ENCODE data around the gene OR6V1. TPM values are rescaled to one million over a fixed set of nuclear protein-coding genes. Genes with fewer than 3 reads are reported as not detected.

The OR6V1 gene
- total RNA-seq, 1 donor from 2014 or later = not detected

DNA sequence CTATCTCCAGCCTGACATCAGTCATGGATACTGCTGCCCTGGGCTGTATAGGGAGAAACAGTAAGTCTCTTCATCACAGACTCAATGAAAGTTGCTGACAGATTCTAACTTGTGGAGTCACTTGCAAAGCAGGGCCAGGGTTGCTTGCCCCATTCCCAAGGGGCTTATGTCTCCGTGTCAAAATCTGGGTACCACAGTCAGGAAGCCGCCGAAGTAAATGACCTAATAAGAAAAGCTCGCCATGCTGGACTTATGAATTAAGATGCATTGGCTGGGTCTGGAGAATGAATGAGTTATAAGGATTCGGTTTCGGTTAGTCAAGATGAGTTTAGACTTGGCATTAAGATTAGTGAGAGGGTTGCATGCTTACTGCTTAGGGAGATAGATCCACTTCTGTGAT lies 10.8 kb upstream of the OR6V1 start:
- H3K27ac Mint-ChIP-seq (ENCODE audit: unreplicated experiment) = no peak overlapping the region
- no peaks in the 10 kb centered on the region for H3K36me3 Mint-ChIP-seq (ENCODE audit: unreplicated experiment)
- no peaks in the 10 kb centered on the region for H3K27me3 Mint-ChIP-seq (ENCODE audit: unreplicated experiment)

DNA sequence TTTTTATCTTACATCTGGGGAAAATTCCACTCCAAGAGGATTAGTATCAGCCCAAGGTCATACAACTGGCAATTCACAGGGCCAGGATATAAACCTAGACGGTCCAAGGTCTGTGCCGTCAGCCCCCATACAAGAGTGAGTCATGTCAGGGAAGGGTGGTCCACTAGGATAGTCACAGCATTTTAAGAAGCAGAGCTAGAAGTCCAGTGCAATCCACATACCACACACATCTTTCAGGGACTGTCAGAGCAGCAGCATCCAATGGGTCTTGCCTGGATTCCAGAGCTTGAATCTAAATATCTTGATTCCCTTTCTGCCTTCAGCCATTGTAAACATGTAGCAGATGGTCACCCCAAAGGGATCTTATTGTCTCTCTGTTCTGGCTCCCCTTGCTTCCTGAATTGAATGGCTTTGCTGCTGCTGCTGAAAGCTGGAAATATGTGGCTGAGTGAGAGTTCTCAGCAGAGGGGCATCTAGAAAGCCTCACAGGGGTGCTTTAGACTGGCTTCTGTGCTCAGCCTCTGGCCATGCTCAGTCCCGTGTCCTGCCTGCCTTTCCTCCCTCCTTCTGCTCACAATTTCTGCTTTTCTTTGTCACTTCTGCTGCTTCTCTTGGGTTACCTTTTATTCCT lies 9.9 kb upstream of the OR6V1 start:
- Mint-ChIP-seq H3K9me3 (ENCODE audit: unreplicated experiment) (no peaks in the 10 kb centered on the region), H3K27ac (ENCODE audit: unreplicated experiment) (peak overlapping the region; percentile 74)

More for the DNA sequence above, 10.8 kb upstream of the OR6V1 start:
- no peaks in the 10 kb centered on the region for H3K9me3 Mint-ChIP-seq (ENCODE audit: unreplicated experiment)
- TF ChIP-seq, protein P1, sequence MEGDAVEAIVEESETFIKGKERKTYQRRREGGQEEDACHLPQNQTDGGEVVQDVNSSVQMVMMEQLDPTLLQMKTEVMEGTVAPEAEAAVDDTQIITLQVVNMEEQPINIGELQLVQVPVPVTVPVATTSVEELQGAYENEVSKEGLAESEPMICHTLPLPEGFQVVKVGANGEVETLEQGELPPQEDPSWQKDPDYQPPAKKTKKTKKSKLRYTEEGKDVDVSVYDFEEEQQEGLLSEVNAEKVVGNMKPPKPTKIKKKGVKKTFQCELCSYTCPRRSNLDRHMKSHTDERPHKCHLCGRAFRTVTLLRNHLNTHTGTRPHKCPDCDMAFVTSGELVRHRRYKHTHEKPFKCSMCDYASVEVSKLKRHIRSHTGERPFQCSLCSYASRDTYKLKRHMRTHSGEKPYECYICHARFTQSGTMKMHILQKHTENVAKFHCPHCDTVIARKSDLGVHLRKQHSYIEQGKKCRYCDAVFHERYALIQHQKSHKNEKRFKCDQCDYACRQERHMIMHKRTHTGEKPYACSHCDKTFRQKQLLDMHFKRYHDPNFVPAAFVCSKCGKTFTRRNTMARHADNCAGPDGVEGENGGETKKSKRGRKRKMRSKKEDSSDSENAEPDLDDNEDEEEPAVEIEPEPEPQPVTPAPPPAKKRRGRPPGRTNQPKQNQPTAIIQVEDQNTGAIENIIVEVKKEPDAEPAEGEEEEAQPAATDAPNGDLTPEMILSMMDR (IDR thresholded peaks at IDR 0.05; ENCODE audit: partially characterized antibody, unreplicated experiment) = no peak
- H3K4me1 Mint-ChIP-seq (ENCODE audit: low read depth, unreplicated experiment) = peaks cover 9% of the 10 kb centered on the region
- H3K4me3 Mint-ChIP-seq (ENCODE audit: unreplicated experiment) = no peak overlapping the region
- DNase-seq = no peak

GRCh38 chr7:143042790-143043271 lies 9.3 kb upstream of the OR6V1 start:
- Mint-ChIP-seq H3K27me3 (ENCODE audit: unreplicated experiment) (no peaks in the 10 kb centered on the region), H3K4me1 (ENCODE audit: low read depth, unreplicated experiment) (peaks cover 9% of the 10 kb centered on the region), H3K27ac (ENCODE audit: unreplicated experiment) (peak overlapping the region; percentile 74), H3K4me3 (ENCODE audit: unreplicated experiment) (no peak overlapping the region), H3K9me3 (ENCODE audit: unreplicated experiment) (no peaks in the 10 kb centered on the region), H3K36me3 (ENCODE audit: unreplicated experiment) (no peaks in the 10 kb centered on the region)
- DNase-seq = no peak
- TF ChIP-seq, protein P1 (IDR thresholded peaks at IDR 0.05; ENCODE audit: partially characterized antibody, unreplicated experiment) = no peak

More for the DNA sequence above, 9.9 kb upstream of the OR6V1 start:
- TF ChIP-seq, protein P1 (IDR thresholded peaks at IDR 0.05; ENCODE audit: partially characterized antibody, unreplicated experiment) = no peak
- no peak for DNase-seq
- no peaks in the 10 kb centered on the region for H3K27me3 Mint-ChIP-seq (ENCODE audit: unreplicated experiment)
- peaks cover 9% of the 10 kb centered on the region for H3K4me1 Mint-ChIP-seq (ENCODE audit: low read depth, unreplicated experiment)
- H3K36me3 Mint-ChIP-seq (ENCODE audit: unreplicated experiment) = no peaks in the 10 kb centered on the region
- no peak overlapping the region for H3K4me3 Mint-ChIP-seq (ENCODE audit: unreplicated experiment)

DNA sequence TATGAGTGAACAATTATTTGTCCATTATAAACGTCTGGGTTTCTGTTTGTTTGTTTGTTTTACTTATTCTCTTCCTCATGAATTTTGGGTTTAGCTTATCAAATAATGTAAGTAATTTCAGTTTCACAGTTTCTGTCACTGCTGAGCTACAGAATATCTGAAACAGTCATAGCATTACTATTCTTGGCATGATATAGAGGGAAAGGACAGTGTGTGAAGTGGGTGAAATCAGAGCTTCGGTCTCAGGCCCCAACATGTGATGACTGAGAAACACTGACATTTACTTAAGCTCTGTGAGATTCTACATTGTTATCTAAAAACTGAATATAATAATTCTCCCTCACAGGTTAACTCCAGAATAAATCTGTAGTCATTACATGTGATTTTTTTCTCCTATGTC lies 8.8 kb upstream of the OR6V1 start:
- no peak overlapping the region for H3K27ac Mint-ChIP-seq (ENCODE audit: unreplicated experiment)

DNA sequence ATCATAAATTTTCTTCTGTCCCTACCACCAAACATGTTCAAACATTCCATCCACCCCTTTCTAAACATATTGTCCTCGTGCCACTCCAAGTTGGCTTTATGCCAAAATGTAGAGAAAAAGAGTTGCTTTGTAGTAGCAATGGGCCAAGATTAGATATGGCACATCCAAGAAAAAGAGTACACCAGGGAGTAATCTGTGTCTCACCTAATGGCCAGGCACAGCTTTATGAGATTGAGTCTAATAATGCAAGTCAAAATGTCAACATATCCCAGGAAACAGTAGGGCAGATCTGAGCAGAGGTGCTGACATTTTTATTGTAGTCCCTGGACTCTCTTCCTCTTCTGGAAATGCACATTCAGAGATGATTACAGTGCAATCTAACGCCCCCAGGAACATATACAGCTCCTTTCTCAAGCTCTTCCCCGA lies 5.7 kb upstream of the OR6V1 start:
- TF ChIP-seq, protein P1 (IDR thresholded peaks at IDR 0.05; ENCODE audit: partially characterized antibody, unreplicated experiment) = no peak
- Mint-ChIP-seq H3K27me3 (ENCODE audit: unreplicated experiment) (no peaks in the 10 kb centered on the region), H3K4me3 (ENCODE audit: unreplicated experiment) (no peak overlapping the region)

More for the DNA sequence above, 8.8 kb upstream of the OR6V1 start:
- Mint-ChIP-seq H3K36me3 (ENCODE audit: unreplicated experiment) (no peaks in the 10 kb centered on the region), H3K9me3 (ENCODE audit: unreplicated experiment) (no peaks in the 10 kb centered on the region), H3K4me1 (ENCODE audit: low read depth, unreplicated experiment) (peaks cover 9% of the 10 kb centered on the region), H3K4me3 (ENCODE audit: unreplicated experiment) (no peak overlapping the region), H3K27me3 (ENCODE audit: unreplicated experiment) (no peaks in the 10 kb centered on the region)
- TF ChIP-seq, protein P1 (IDR thresholded peaks at IDR 0.05; ENCODE audit: partially characterized antibody, unreplicated experiment) = no peak
- DNase-seq = no peak

More for the DNA sequence above, 5.7 kb upstream of the OR6V1 start:
- Mint-ChIP-seq H3K36me3 (ENCODE audit: unreplicated experiment) (no peaks in the 10 kb centered on the region), H3K9me3 (ENCODE audit: unreplicated experiment) (no peaks in the 10 kb centered on the region), H3K4me1 (ENCODE audit: low read depth, unreplicated experiment) (peaks cover 9% of the 10 kb centered on the region), H3K27ac (ENCODE audit: unreplicated experiment) (no peak overlapping the region)
- DNase-seq = no peak
